ENCODE data around the gene HTT-AS. TPM values are rescaled to one million over a fixed set of nuclear protein-coding genes. Genes with fewer than 3 reads are reported as not detected.
A peak's percentile ranks its signal among the peaks of the same experiment; 100 is the strongest.

Gene HTT-AS
- polyA plus RNA-seq, 12 donors: 0.42 to 0.54 TPM; not detected in 10

GRCh38 chr4:3087115-3087797, 12.9 kb upstream of the HTT-AS start:
- no peak for DNase-seq

- no peak for DNase-seq
Observed at GRCh38 chr4:3085948-3086670, 11.8 kb upstream of the HTT-AS start.

GRCh38 chr4:3083732-3084131, 9.4 kb upstream of the HTT-AS start:
- DNase-seq: no peak

- no peak for DNase-seq
Observed at GRCh38 chr4:3082925-3083515, 8.7 kb upstream of the HTT-AS start.

GRCh38 chr4:3079694-3080123, 5.4 kb upstream of the HTT-AS start:
- DNase-seq: no peak

GRCh38 chr4:3077796-3078195, 3.5 kb upstream of the HTT-AS start:
- DNase-seq: no peak

GRCh38 chr4:3075652-3075981, 1.3 kb upstream of the HTT-AS start:
- no peak for DNase-seq

- peak; percentile 62 for DNase-seq
Observed at GRCh38 chr4:3074846-3075651, 711 bp upstream of the HTT-AS start.

- no peak for DNase-seq
Observed at GRCh38 chr4:3073158-3074077, 920 bp downstream of the HTT-AS start.

- no peak for DNase-seq
Observed at GRCh38 chr4:3071811-3072210, 2.5 kb downstream of the HTT-AS start.

- DNase-seq: no peak
Observed at GRCh38 chr4:3070709-3071500, 3.4 kb downstream of the HTT-AS start.

GRCh38 chr4:3069661-3070199, 4.6 kb downstream of the HTT-AS start:
- no peak for DNase-seq

- DNase-seq: no peak
Observed at GRCh38 chr4:3067473-3068001, 6.8 kb downstream of the HTT-AS start.

- no peak for DNase-seq
Observed at GRCh38 chr4:3066836-3067400, 7.4 kb downstream of the HTT-AS start.

GRCh38 chr4:3065551-3065950, 8.8 kb downstream of the HTT-AS start:
- no peak for DNase-seq

GRCh38 chr4:3062471-3062870, 11.9 kb downstream of the HTT-AS start:
- DNase-seq: no peak

GRCh38 chr4:3060946-3061345, 13.4 kb downstream of the HTT-AS start:
- no peak for DNase-seq

GRCh38 chr4:3059943-3060342, 14.4 kb downstream of the HTT-AS start:
- DNase-seq: no peak

- no peak for DNase-seq
Observed at GRCh38 chr4:3054169-3054759, 20.1 kb downstream of the HTT-AS start.

All from muscle of arm (tissue), 12 donors.